T-helper 2 cell treated with Interferon-gamma antibody and Interleukin-4, amounts not matched to agents 100 ng/mL and 5 ng/mL, for 36 hours (primary cell): ENCODE data around the gene PASD1. TPM values are rescaled to one million over a fixed set of nuclear protein-coding genes. Genes with fewer than 3 reads are reported as not detected.
"Not testable (repeated sequence)": the region's sequence is repeated elsewhere in the genome, so short reads cannot be mapped to it uniquely, and the experiment has no call there.

Experiments used
- intact Hi-C: fragments of 100-400 bp; cut with micrococcal nuclease; formaldehyde crosslinking; loops from one replicate; pipeline ENCODE4 v1.15.1; 2023
- total RNA-seq: library from RNA; stranded (reverse); gene quantifications from 2 replicates; pipeline ENCODE4 v1.2.3, GENCODE V29; 2022

PASD1 gene
- total RNA-seq, 1 donor from 2014 or later = not detected

DNA sequence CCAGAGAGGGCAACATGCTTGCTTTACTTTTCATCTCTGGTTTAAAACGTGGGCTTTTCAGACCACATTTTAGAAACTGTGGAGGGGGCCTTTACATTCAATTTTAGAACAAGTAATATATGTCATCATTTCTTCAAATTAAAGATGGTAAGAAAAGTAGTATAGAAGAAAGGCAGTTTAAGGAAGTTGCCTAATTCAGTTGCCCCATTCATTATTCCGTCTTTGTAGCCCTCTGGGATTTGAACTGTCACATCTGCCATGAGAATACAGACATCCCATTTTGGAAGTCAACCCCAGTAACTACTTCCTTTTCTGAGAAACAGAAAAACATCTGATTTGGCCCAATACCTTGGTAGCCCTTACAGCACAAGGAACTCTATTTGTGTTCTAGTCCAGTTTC, 61.2 kb downstream of the PASD1 start:
- intact Hi-C loops = no loop called here

- intact Hi-C loops = no loop called here
These were observed 68.3 kb downstream of the PASD1 start for GRCh38 chrX:151631822-151632221.

- intact Hi-C loops = no loop called here
These were observed 69.7 kb downstream of the PASD1 start for GRCh38 chrX:151633157-151633556.

DNA sequence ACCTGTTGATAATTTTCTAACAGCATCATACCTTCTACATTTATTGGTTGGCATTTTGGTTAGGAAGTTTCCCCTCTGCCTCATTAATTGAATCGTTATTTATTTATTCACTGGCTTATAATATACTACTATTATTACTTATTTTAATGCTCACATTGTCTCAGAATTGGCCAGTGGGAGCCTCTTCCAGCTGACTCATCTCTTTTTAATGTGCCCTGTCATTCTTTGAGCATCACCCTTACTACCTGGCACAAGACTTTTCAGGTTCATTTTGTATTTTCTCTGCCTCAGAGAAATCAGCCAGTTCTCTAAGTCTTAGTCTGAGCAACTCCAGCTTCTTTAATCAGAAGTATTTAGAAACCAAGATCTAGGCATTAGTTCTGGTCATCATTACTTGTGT, 71.5 kb downstream of the PASD1 start:
- intact Hi-C loops = no loop called here

DNA sequence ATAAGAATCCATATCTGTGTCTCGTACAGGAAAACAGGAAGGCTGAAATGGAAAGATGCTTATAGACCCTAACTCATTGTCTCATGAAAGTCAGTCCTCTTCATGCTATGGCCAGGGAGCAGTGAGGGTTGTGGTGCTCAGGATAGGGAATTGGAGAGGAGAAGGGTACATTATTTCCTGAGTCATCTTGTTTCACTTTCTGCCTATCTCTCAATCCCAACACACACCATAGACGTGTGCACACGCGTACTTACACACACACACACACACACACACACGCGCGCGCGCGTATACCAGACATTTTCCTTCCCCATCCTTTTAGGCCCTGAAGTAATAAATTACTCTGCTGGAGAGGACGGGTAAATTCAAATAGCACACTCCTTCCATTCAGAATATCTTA, 78.1 kb downstream of the PASD1 start:
- intact Hi-C loops = no loop called here

DNA sequence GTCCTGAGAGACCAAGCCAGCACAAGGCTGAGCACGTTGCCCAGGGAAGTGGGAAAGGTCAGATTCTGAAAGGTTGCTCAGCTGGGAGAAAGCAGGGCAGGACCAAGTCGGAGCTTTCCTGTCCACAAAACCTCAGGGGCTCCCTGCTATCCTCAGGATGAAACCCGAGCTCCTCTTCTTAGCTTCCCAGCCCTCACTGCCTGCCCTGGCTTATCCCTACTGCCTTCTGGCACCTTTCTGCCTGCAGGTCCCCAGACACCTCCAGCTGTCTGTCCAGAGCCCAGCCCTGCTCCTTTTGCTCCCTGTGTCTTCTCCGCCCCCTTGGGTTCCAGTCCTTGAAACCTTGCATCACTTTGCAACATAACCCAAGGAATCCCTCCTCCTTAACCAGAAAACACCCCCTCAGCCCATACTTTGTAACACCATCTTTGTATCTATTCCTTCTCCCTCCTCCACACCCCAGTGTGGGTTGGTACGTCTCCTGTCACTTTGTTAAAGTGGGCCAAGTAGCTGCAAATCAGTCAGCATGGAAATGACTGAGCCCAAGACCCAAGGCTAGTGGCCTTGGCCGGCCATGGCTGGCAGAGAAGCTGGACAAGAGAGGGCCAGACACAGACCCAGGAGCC, 111.8 kb downstream of the PASD1 start:
- intact Hi-C loops = no loop called here

GRCh38 chrX:151676196-151676595, 112.7 kb downstream of the PASD1 start:
- intact Hi-C loops = no loop called here

DNA sequence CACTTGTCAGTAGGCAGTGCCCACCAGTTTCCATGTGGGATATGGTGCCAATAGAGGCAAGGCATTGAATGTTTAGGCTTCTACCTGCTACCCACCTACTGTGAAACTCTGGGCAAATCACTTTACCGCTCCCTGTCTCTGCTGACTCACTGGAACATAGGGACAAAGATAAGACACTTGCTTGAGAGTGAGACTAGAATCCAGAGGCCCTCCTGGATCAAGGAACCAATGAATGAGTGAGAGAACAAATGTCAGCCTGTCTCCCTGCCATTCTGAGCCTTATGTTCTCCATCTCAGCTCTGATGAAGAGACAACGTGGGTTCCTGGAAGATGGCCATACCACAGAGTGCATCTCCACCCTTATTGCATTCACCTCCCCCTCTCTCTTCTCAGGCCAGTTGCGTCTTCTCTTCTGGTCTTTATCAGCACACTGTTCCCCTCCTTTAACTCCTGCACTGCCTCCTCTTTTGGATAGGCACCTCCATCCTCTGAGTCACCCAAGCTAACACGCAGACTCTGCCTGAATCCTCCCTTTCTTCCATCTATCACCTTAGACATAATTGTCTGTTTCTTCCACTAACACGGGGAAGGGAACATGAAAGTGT, 116.4 kb downstream of the PASD1 start:
- intact Hi-C loops = loop anchor here (2.0 to 5.0 kb wide), 2 partner anchors 173 to 908 kb away; no protein-coding TSS in a partner anchor

GRCh38 chrX:151680805-151681204, 117.3 kb downstream of the PASD1 start:
- intact Hi-C loops = loop anchor here (1.0 to 5.0 kb wide), 3 partner anchors 174 to 909 kb away; no protein-coding TSS in a partner anchor

GRCh38 chrX:151687635-151688034, 124.2 kb downstream of the PASD1 start:
- intact Hi-C loops = no loop called here

GRCh38 chrX:151688695-151689094, 125.2 kb downstream of the PASD1 start:
- intact Hi-C loops = no loop called here

- intact Hi-C loops = no loop called here
These were observed 129.3 kb downstream of the PASD1 start for GRCh38 chrX:151692825-151693224.

DNA sequence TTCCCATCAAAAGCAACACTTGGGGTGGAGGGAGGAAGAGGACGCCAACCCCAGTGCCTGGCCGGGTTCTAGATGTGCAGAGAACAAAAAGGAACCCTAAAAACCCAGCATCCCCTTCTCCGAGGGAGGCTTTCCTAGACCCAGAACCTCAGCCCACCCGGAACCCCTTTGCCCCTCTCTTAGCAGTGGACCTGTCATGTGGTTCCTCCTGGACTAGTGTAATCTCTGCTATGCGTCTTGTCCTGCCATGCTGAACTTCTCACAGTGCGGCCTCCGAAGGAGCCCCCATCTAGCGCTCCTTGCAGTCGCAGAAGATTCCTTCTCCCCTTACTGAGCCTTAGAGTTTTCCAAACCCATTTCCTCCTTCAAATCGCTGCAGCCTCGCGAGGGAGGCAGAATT, 130.6 kb downstream of the PASD1 start:
- intact Hi-C loops = no loop called here

DNA sequence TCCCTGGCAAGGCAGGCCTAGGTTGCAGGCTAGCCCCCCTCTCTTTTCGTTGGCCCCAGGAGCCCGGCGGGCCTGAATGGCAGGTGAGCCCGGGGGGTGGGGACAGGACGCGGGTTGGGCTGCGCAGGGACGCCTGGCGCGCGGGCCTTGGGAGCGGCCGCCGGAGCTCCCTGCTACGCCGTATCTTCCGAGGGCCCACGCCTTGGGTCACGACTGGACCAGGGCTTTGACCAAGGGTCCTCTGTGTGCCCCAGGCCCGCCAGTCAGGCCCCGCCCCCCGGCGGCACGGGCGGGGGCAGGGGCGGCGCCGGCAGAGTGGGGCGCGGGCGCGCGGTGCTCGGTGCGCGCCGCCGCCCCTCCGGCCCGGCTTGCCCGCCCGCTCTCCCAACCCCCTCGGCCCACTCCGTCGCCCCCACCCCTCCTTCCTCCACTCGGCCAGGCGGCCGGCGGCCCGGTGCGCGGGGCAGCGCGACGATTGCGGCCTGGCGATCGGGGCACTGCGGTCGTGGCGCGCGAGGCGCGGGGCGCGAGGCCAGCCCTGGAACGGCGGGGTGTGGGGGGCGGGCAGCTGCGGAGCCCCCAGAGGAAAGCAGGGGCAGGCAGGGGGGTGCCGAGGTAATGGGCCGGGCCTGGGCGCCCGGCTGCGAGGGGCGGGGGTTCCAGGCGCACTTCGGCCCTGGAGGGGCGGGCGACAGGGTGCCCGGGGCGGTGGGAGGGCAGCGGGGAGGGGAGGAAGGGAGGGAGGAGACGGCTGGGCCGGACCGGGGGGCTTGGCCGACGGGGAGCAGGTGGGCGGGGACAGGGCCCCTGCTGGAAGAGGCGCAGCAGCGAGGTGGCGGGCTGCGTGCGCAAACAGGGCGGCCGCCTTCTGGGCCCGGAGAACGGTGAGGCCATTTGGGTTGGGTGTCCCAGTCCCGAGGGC, 131.4 kb downstream of the PASD1 start, which contains the start of gene PRRG3:
PRRG3 (plus strand) TSS at position 798 of the 922 bp plus-strand sequence. CDS start 3,357 bp downstream, outside the sequence.
- intact Hi-C loops = no loop called here

- intact Hi-C loops = no loop called here
These were observed 132.3 kb downstream of the PASD1 start for GRCh38 chrX:151695583-151696340.

- intact Hi-C loops = not testable (repeated sequence)
These were observed 133.6 kb downstream of the PASD1 start for GRCh38 chrX:151697082-151697481.

- intact Hi-C loops = no loop called here
These were observed 134.0 kb downstream of the PASD1 start for GRCh38 chrX:151697522-151697921.

GRCh38 chrX:151698485-151698884, 135.0 kb downstream of the PASD1 start:
- intact Hi-C loops = no loop called here

- intact Hi-C loops = no loop called here
These were observed 136.3 kb downstream of the PASD1 start for GRCh38 chrX:151699746-151700145.

- intact Hi-C loops = no loop called here
These were observed 137.1 kb downstream of the PASD1 start for GRCh38 chrX:151700581-151700980.

- intact Hi-C loops = no loop called here
These were observed 137.6 kb downstream of the PASD1 start for GRCh38 chrX:151701071-151701470.
